ENCODE data around the gene BPIFA3.

GRCh38 chr20:33263784-33264183 is 46.6 kb downstream of the BPIFA3 start:
- TF ChIP-seq CTCF (conservative IDR thresholded peaks at IDR 0.05 in 1 of 2, IDR thresholded peaks at IDR 0.05 in 1 of 2; ENCODE audit: low read depth in 1 of 2, low read length in 2 of 2) (no peak), EZH2 (IDR thresholded peaks at IDR 0.05; ENCODE audit: low read length, missing control alignments) (no peak)
